ENCODE data around the gene PCDHA2.
"Not testable (repeated sequence)": the region's sequence is repeated elsewhere in the genome, so short reads cannot be mapped to it uniquely, and the experiment has no call there.

The PCDHA2 gene

DNA sequence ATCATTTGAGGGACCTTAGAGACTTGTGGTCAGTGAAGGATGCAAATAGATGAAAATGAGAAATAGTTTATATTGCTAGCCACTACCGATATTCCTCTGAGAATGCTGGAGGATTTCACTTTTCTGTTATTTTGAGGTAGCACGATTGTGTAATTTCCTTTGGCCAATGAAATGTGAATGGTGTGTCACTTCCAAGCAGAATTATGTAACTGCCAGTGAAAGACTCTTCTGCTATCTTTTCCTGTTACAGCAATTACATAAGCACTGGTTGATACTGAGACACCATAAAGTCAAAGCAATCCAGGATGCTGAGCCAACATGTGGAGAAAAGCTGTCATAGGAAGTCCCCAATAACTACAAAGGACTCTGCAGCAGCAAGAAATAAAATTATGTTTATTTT, 3.6 kb upstream of the PCDHA2 start:
- no peak for TF ChIP-seq CTCF (IDR thresholded peaks at IDR 0.05; ENCODE audit: low read depth, low read length, missing control alignments)
- DNase-seq (ENCODE audit: low read depth): no peak
- H3K4me3 ChIP-seq (ENCODE audit: low read depth, low read length): no peak overlapping the region

DNA sequence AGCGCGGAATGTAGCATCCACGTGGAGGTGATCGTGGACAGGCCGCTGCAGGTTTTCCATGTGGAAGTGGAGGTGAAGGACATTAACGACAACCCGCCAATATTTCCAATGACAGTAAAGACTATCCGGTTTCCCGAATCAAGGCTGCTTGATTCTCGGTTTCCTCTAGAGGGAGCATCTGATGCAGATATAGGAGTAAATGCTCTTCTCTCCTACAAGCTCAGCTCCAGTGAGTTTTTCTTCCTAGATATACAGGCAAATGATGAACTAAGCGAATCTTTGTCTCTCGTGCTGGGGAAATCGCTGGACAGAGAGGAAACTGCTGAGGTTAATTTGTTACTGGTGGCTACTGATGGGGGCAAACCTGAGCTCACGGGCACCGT, 598 bp downstream of the PCDHA2 start:
- H3K4me3 ChIP-seq (ENCODE audit: low read depth, low read length): no peak overlapping the region
- DNase-seq (ENCODE audit: low read depth): no peak
- no peak for TF ChIP-seq CTCF (IDR thresholded peaks at IDR 0.05; ENCODE audit: low read depth, low read length, missing control alignments)

DNA sequence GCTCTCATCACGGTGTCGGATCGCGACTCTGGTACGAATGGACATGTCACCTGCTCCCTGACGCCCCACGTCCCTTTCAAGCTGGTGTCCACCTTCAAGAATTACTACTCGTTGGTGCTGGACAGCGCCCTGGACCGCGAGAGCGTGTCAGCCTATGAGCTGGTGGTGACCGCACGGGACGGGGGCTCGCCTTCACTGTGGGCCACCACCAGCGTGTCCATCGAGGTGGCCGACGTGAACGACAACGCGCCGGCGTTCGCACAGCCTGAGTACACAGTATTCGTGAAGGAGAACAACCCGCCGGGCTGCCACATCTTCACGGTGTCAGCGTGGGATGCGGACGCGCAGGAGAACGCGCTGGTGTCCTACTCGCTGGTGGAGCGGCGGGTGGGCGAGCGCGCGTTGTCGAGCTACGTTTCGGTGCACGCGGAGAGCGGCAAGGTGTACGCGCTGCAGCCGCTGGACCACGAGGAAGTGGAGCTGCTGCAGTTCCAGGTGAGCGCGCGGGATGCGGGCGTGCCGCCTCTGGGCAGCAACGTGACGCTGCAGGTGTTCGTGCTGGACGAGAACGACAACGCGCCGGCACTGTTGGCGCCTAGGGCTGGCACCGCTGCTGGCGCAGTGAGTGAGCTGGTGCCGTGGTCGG, 1.5 kb downstream of the PCDHA2 start:
- H3K4me3 ChIP-seq (ENCODE audit: low read depth, low read length); DNase-seq (ENCODE audit: low read depth): not testable (repeated sequence)

- no peak overlapping the region for H3K4me3 ChIP-seq (ENCODE audit: low read depth, low read length)
- no peak for DNase-seq (ENCODE audit: low read depth)
- TF ChIP-seq CTCF (IDR thresholded peaks at IDR 0.05; ENCODE audit: low read depth, low read length, missing control alignments): no peak
Measured at GRCh38 chr5:140796718-140797095, 2.1 kb downstream of the PCDHA2 start.

DNA sequence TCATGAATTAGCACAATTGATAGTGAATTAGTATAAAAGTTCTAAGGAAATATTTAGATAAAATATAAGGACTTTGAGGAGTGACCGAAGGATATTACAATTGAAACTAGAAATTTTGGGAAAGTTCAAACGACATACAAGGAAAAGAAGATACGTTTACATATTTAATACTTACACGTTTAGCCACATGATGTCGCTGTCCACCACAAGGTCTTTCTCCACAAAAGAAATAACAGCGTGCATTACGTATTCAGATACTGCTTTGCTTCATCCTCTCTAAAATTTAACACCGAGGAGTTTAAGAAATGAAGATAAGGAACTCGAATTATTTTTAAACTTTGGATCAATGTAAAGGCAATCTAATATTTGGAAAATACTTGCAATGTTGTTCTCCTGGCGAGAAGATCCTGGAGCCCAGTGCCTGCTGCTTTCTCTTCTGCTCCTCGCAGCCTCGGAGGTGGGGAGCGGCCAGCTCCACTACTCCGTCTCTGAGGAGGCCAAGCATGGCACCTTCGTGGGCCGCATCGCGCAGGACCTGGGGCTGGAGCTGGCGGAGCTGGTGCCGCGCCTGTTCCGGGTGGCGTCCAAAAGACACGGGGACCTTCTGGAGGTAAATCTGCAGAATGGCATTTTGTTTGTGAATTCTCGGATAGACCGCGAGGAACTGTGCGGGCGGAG, 6.3 kb downstream of the PCDHA2 start, which contains the start of gene PCDHA3:
Gene PCDHA3 (plus strand): TSS at position 242 of the 678 bp plus-strand sequence.
- TF ChIP-seq CTCF (IDR thresholded peaks at IDR 0.05; ENCODE audit: low read depth, low read length, missing control alignments): no peak
- no peak for DNase-seq (ENCODE audit: low read depth)
- no peak within 1 kb of the TSS for H3K4me3 ChIP-seq (ENCODE audit: low read depth, low read length)

DNA sequence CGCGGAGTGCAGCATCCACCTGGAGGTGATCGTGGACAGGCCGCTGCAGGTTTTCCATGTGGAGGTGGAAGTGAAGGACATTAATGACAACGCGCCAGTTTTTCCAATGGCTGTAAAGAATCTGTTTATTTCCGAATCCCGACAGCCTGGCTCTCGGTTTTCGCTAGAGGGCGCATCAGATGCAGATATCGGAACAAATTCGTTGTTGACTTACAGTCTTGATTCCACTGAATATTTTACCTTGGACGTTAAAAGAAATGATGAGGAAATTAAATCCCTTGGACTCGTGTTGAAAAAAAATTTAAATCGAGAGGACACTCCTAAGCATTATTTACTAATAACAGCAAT, 6.8 kb downstream of the PCDHA2 start:
- TF ChIP-seq CTCF (IDR thresholded peaks at IDR 0.05; ENCODE audit: low read depth, low read length, missing control alignments): no peak
- DNase-seq (ENCODE audit: low read depth): no peak
- H3K4me3 ChIP-seq (ENCODE audit: low read depth, low read length): no peak overlapping the region

DNA sequence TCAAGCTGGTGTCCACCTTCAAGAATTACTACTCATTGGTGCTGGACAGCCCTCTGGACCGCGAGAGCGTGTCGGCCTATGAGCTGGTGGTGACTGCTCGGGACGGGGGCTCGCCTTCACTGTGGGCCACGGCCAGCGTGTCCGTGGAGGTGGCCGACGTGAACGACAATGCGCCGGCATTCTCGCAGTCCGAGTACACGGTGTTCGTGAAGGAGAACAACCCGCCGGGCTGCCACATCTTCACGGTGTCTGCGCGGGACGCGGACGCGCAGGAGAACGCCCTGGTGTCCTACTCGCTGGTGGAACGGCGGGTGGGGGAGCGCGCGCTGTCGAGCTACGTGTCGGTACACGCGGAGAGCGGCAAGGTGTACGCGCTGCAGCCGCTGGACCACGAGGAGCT, 7.7 kb downstream of the PCDHA2 start:
- not testable (repeated sequence) for DNase-seq (ENCODE audit: low read depth); H3K4me3 ChIP-seq (ENCODE audit: low read depth, low read length)

- TF ChIP-seq CTCF (IDR thresholded peaks at IDR 0.05; ENCODE audit: low read depth, low read length, missing control alignments): no peak
- no peak overlapping the region for H3K4me3 ChIP-seq (ENCODE audit: low read depth, low read length)
- DNase-seq (ENCODE audit: low read depth): no peak
Measured at GRCh38 chr5:140802781-140803271, 8.2 kb downstream of the PCDHA2 start.

All from GM12864 (cell line).